Measurements from ENCODE around the gene SNX15. TPM values are rescaled to one million over a fixed set of nuclear protein-coding genes. Genes with fewer than 3 reads are reported as not detected.
A peak's percentile ranks its signal among the peaks of the same experiment; 100 is the strongest.
"Not testable (repeated sequence)": the region's sequence is repeated elsewhere in the genome, so short reads cannot be mapped to it uniquely, and the experiment has no call there.

SNX15 gene
- total RNA-seq (10 to 100 TPM; 19.9 to 26.1 TPM), polyA plus RNA-seq (10 to 100 TPM; 21.7 to 26.2 TPM)
- long read RNA-seq, donor 1, transcript SNX15-202 (8 exons, 1,939 nt): major isoform, 48 of 51 reads
- long read RNA-seq, donor 1, partial matches to known transcripts: 0 of 51 reads
- long read RNA-seq, donor 1, other reads (novel, unspliced or antisense): 0 of 51 reads
- long read RNA-seq, donor 2, transcript SNX15-202 (8 exons, 1,939 nt): major isoform, 7 of 23 reads
- long read RNA-seq, donor 2, partial matches to known transcripts: 10 of 23 reads
- long read RNA-seq, donor 2, other reads (novel, unspliced or antisense): 3 of 23 reads

GRCh38 chr11:65027213-65028067 lies at the start of gene SNX15:
Gene SNX15 (plus strand): TSS chr11:65027439. CDS start chr11:65027538, 99 bp downstream.
- Histone ChIP-seq H3K27me3 (ENCODE audit: control insufficient read depth in 1 of 2, insufficient read depth in 2 of 2, low read length in 1 of 2) (no peaks in the 10 kb centered on the region), H3K4me1 (ENCODE audit: control insufficient read depth in 1 of 2, insufficient read depth in 2 of 2, low read length in 2 of 2) (no peaks in the 10 kb centered on the region), H3K36me3 (ENCODE audit: control insufficient read depth in 1 of 2, insufficient read depth in 2 of 2, low read length in 1 of 2) (no peaks in the 10 kb centered on the region), H3K4me3 (ENCODE audit: low read length in 2 of 2) (peak within 1 kb of the TSS; percentile 28 to 83), H3K27ac (ENCODE audit: low read depth in 1 of 2, low read length in 2 of 2) (peak within 1 kb of the TSS in 1 of 2 donors; percentile 50), H3K9me3 (ENCODE audit: control insufficient read depth, low read length) (no peaks in the 10 kb centered on the region)
- intact Hi-C loops (cut with DNase I): loop anchor here in 1 of 2 donors (10.0 kb wide), 1 partner anchor 57 kb away; the partner anchor contains the start of genes CDCA5 and ZFPL1
- DNase-seq: peak; percentile 95 to 97
- peak; percentile 99 for ATAC-seq (ENCODE audit: low FRiP score)
- 0 to 1% methylated on average over 50 to 51 of the region's 51 CpGs for WGBS, 2 donors

- H3K9me3 ChIP-seq (ENCODE audit: control insufficient read depth, low read length); H3K4me1 ChIP-seq (ENCODE audit: control insufficient read depth in 1 of 2, insufficient read depth in 2 of 2, low read length in 2 of 2); ATAC-seq (ENCODE audit: low FRiP score); DNase-seq; H3K27ac ChIP-seq (ENCODE audit: low read depth in 1 of 2, low read length in 2 of 2); H3K4me3 ChIP-seq (ENCODE audit: low read length in 2 of 2); H3K36me3 ChIP-seq (ENCODE audit: control insufficient read depth in 1 of 2, insufficient read depth in 2 of 2, low read length in 1 of 2); H3K27me3 ChIP-seq (ENCODE audit: control insufficient read depth in 1 of 2, insufficient read depth in 2 of 2, low read length in 1 of 2); intact Hi-C loops (cut with DNase I): not testable (repeated sequence)
- WGBS, 2 donors: 71 to 83% methylated on average over 4 to 5 of the region's 5 CpGs
Observed at GRCh38 chr11:64983339-64983738, 43.9 kb upstream of the SNX15 start.

DNA sequence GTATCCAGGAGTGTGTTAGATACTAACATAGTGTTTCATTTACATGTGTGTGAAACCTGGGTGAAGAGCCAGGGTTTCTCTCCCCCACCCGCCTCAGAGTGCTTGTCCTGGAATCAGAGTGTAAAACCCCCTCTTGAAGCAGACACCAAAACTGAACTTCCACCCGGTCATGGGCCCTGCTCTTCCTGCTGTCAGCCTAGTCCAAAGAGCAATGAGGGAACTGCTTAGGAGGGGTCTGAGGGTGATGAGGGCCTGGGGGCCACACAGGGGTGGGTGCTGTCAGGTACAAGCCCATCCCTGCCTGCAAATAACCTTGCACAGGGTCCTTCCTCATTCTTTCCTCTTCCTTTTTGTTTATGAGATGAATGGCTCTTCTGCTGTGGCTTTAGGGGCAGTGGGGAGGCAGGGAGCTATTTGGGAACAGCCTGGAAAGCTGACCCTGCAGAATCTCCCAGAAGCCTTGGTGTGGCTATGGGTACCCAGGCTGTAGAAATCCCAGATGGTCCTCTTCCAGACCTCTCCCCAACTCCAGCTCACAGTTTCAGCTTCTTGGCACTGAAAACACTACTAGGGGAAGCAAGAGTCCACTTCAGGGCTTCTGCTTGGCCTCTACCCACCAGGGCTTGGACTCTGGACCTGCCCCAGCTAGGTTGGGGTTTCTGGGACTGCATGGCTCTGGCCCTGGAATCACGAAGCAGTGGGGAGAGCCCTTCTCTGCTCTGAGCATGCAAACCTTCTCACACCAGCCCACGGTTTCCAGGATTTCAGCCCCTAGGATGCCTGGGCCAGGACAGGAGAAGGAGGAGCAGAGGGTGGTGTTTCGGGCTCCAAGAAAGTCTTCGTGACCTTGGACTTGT lies 39.0 kb upstream of the SNX15 start:
- Histone ChIP-seq H3K9me3 (ENCODE audit: control insufficient read depth, low read length) (no peaks in the 10 kb centered on the region), H3K27ac (ENCODE audit: low read depth in 1 of 2, low read length in 2 of 2) (no peak overlapping the region), H3K36me3 (ENCODE audit: control insufficient read depth in 1 of 2, insufficient read depth in 2 of 2, low read length in 1 of 2) (no peaks in the 10 kb centered on the region), H3K27me3 (ENCODE audit: control insufficient read depth in 1 of 2, insufficient read depth in 2 of 2, low read length in 1 of 2) (no peaks in the 10 kb centered on the region), H3K4me1 (ENCODE audit: control insufficient read depth in 1 of 2, insufficient read depth in 2 of 2, low read length in 2 of 2) (no peaks in the 10 kb centered on the region), H3K4me3 (ENCODE audit: low read length in 2 of 2) (no peak overlapping the region)
- WGBS, 2 donors: 84% methylated on average over 6 of the region's 6 CpGs
- intact Hi-C loops (cut with DNase I): loop anchor here in 1 of 2 donors (5.0 kb wide), 1 partner anchor 506 kb away; no protein-coding TSS in a partner anchor
- no peak for ATAC-seq (ENCODE audit: low FRiP score)
- no peak for DNase-seq

DNA sequence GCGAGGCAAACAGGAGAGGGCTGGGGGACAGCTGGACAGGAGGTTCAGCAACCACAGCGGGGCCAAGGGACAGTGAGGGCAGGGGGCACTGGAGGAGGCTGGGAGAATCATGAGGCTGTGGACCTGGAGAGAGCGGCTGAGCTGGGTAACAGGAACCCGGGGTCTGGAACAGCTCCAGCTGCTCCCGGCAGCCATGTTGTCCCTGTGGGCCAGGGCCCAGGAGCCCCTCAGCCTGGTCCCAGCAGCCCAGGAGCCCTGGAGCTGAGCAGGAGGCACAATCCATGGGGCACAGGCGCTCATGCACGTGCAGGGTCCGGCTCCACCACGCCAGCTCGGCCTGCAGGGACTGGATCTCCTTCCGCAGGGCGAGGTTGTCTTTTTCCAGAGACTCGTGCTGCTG lies 37.8 kb upstream of the SNX15 start:
- Histone ChIP-seq H3K36me3 (ENCODE audit: control insufficient read depth in 1 of 2, insufficient read depth in 2 of 2, low read length in 1 of 2) (no peaks in the 10 kb centered on the region), H3K4me1 (ENCODE audit: control insufficient read depth in 1 of 2, insufficient read depth in 2 of 2, low read length in 2 of 2) (no peaks in the 10 kb centered on the region), H3K27me3 (ENCODE audit: control insufficient read depth in 1 of 2, insufficient read depth in 2 of 2, low read length in 1 of 2) (no peaks in the 10 kb centered on the region), H3K4me3 (ENCODE audit: low read length in 2 of 2) (no peak overlapping the region), H3K27ac (ENCODE audit: low read depth in 1 of 2, low read length in 2 of 2) (no peak overlapping the region), H3K9me3 (ENCODE audit: control insufficient read depth, low read length) (no peaks in the 10 kb centered on the region)
- no peak for DNase-seq
- WGBS, 2 donors: 75 to 79% methylated on average over 13 of the region's 13 CpGs
- intact Hi-C loops (cut with DNase I): loop anchor here in 1 of 2 donors (5.0 kb wide), 1 partner anchor 507 kb away; no protein-coding TSS in a partner anchor
- no peak for ATAC-seq (ENCODE audit: low FRiP score)

DNA sequence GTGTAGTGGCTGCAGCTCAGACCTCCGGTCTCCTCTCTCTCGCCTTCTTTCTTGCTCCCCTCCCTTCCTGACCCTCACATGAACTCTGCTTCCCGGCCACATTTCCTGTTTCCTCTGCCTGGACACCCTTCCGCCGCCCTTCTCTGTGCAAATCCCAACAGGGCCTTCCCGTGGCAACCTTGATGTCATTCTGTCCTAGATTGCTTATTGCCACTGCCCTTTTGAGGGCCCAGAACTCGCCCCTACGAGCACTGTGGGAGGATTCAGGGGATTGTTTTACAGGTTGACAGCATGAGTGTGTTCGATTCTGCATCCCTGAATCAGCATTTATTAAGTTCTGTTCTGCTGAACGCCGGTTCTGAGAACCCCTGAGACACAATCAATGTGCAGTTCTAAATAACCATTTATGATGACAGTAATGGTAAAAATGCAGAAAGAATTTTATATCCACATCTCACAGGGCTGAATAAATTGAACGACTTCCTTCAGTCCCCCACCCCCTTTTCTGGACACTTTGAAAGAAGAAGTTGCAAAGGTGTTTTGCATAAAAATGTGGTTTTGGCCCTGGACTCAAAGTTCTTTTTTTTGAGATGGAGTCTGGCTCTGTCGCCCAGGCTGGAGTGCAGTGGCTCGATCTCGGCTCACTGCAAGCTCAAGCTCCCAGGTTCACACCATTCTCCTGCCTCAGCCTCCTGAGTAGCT lies 36.9 kb upstream of the SNX15 start:
- H3K9me3 ChIP-seq (ENCODE audit: control insufficient read depth, low read length): no peaks in the 10 kb centered on the region
- WGBS, 2 donors: 70 to 71% methylated on average over 15 of the region's 15 CpGs
- peak; percentile 63 for ATAC-seq (ENCODE audit: low FRiP score)
- no peaks in the 10 kb centered on the region for H3K27me3 ChIP-seq (ENCODE audit: control insufficient read depth in 1 of 2, insufficient read depth in 2 of 2, low read length in 1 of 2)
- H3K4me3 ChIP-seq (ENCODE audit: low read length in 2 of 2): no peak overlapping the region
- H3K27ac ChIP-seq (ENCODE audit: low read depth in 1 of 2, low read length in 2 of 2): no peak overlapping the region
- intact Hi-C loops (cut with DNase I): loop anchor here (10.0 kb wide), 1 partner anchor 146 kb away; the partner anchor contains the start of gene CDC42BPG (in 2 of the 2)
- H3K36me3 ChIP-seq (ENCODE audit: control insufficient read depth in 1 of 2, insufficient read depth in 2 of 2, low read length in 1 of 2): no peaks in the 10 kb centered on the region
- DNase-seq: peak in 1 of 2 donors; percentile 67
- no peaks in the 10 kb centered on the region for H3K4me1 ChIP-seq (ENCODE audit: control insufficient read depth in 1 of 2, insufficient read depth in 2 of 2, low read length in 2 of 2)

- H3K9me3 ChIP-seq (ENCODE audit: control insufficient read depth, low read length): no peaks in the 10 kb centered on the region
- H3K27me3 ChIP-seq (ENCODE audit: control insufficient read depth in 1 of 2, insufficient read depth in 2 of 2, low read length in 1 of 2): no peaks in the 10 kb centered on the region
- no peak for DNase-seq
- H3K36me3 ChIP-seq (ENCODE audit: control insufficient read depth in 1 of 2, insufficient read depth in 2 of 2, low read length in 1 of 2): no peaks in the 10 kb centered on the region
- intact Hi-C loops (cut with DNase I): loop anchor here (10.0 kb wide), 1 partner anchor 150 kb away; the partner anchor contains the start of gene CDC42BPG (in 2 of the 2)
- H3K4me1 ChIP-seq (ENCODE audit: control insufficient read depth in 1 of 2, insufficient read depth in 2 of 2, low read length in 2 of 2): no peaks in the 10 kb centered on the region
- WGBS, 2 donors: 89 to 96% methylated on average over 7 of the region's 7 CpGs
- ATAC-seq (ENCODE audit: low FRiP score): no peak
- no peak overlapping the region for H3K27ac ChIP-seq (ENCODE audit: low read depth in 1 of 2, low read length in 2 of 2)
- no peak overlapping the region for H3K4me3 ChIP-seq (ENCODE audit: low read length in 2 of 2)
Observed at GRCh38 chr11:64994318-64994717, 32.9 kb upstream of the SNX15 start.

- peak overlapping the region in 1 of 2 donors; percentile 7 for H3K27ac ChIP-seq (ENCODE audit: low read depth in 1 of 2, low read length in 2 of 2)
- ATAC-seq (ENCODE audit: low FRiP score): no peak
- H3K9me3 ChIP-seq (ENCODE audit: control insufficient read depth, low read length): no peaks in the 10 kb centered on the region
- H3K36me3 ChIP-seq (ENCODE audit: control insufficient read depth in 1 of 2, insufficient read depth in 2 of 2, low read length in 1 of 2): no peaks in the 10 kb centered on the region
- WGBS, 2 donors: 29 to 34% methylated on average over 11 of the region's 11 CpGs
- intact Hi-C loops (cut with DNase I): loop anchor here (5.0 to 10.0 kb wide), 2 partner anchors 69 to 152 kb away; partner anchors contain the start of gene CDC42BPG (in 2 of the 2)
- DNase-seq: no peak
- H3K4me3 ChIP-seq (ENCODE audit: low read length in 2 of 2): peak overlapping the region; percentile 11 to 18
- H3K4me1 ChIP-seq (ENCODE audit: control insufficient read depth in 1 of 2, insufficient read depth in 2 of 2, low read length in 2 of 2): no peaks in the 10 kb centered on the region
- no peaks in the 10 kb centered on the region for H3K27me3 ChIP-seq (ENCODE audit: control insufficient read depth in 1 of 2, insufficient read depth in 2 of 2, low read length in 1 of 2)
Observed at GRCh38 chr11:64996327-64996709, 30.9 kb upstream of the SNX15 start.

Measured in aorta (tissue), 5 donors.